ENCODE results near the gene RNF157. TPM values are rescaled to one million over a fixed set of nuclear protein-coding genes. Genes with fewer than 3 reads are reported as not detected.

Gene RNF157
- total and polyA plus RNA-seq, 9 of the 15 experiments (the other 6 are each of a cell fraction or from before 2014, with no cell fraction given) = 8.1 to 31.7 (median 20.8) TPM

GRCh38 chr17:76156662-76156991 lies 83.7 kb downstream of the RNF157 start:
- CTCF ChIA-PET (ENCODE audit: low intra/inter-chr PET ratio) = no interaction called here

More at GRCh38 chr17:76156662-76156991, 83.7 kb downstream of the RNF157 start:
- H3K4me2 ChIP-seq (ENCODE audit: insufficient read depth, low read length) = no peak overlapping the region
- intact Hi-C loops (cut with micrococcal nuclease) = no loop called here
- BruUV-seq (replicated peaks) = no TSS peak
- DNase-seq (ENCODE audit: extremely low read depth in 1 of 4, low spot score in 3 of 4) (no peak), ATAC-seq (no peak), FAIRE-seq (no peak)
- 77% methylated on average over 8 of the region's 8 CpGs for WGBS (ENCODE audit: insufficient coverage, low coverage, missing lambda C conversion rate)
- no peaks in the 10 kb centered on the region for H3K9me3 ChIP-seq (replicated peaks; ENCODE audit: control insufficient read depth, insufficient read depth, low read depth, low read length)
- no peak overlapping the region for H3K27ac ChIP-seq (ENCODE audit: extremely low read depth, low read depth, low read length)
- no peaks in the 10 kb centered on the region for H3K79me2 ChIP-seq (ENCODE audit: control insufficient read depth, insufficient read depth, low read length)
- H4K20me1 ChIP-seq (replicated peaks; ENCODE audit: control insufficient read depth, insufficient read depth, low read length) = no peaks in the 10 kb centered on the region
- H3K27me3 ChIP-seq (ENCODE audit: control insufficient read depth in 2 of 2, insufficient read depth in 2 of 2, low read length in 2 of 2) = no peaks in the 10 kb centered on the region
- no peak overlapping the region for H3K4me3 ChIP-seq
- no peak overlapping the region for H2AFZ ChIP-seq (ENCODE audit: low read depth, low read length)
- no peaks in the 10 kb centered on the region for H3K9me1 ChIP-seq (ENCODE audit: control insufficient read depth, insufficient read depth, low read length)
- TF ChIP-seq CC2D1A (IDR thresholded peaks at IDR 0.05) (no peak), HOXB6 (CRISPR knock-in tag; IDR thresholded peaks at IDR 0.05; ENCODE audit: borderline replicate concordance) (no peak), HDAC1 (IDR thresholded peaks at IDR 0.05) (no peak), ADNP (tag; IDR thresholded peaks at IDR 0.05) (no peak), MXI1 (IDR thresholded peaks at IDR 0.05; ENCODE audit: low read depth, low read length) (no peak), DDX20 (tag; IDR thresholded peaks at IDR 0.05; ENCODE audit: low read depth) (no peak), SIX5 (IDR thresholded peaks at IDR 0.05; ENCODE audit: borderline replicate concordance in 1 of 2, insufficient read depth in 1 of 2, low read depth in 1 of 2, low read length in 2 of 2) (no peak), HCFC1 (IDR thresholded peaks at IDR 0.05; ENCODE audit: low read depth, low read length) (no peak), HNRNPH1 (optimal IDR thresholded peaks at IDR 0.05; ENCODE audit: low read depth, low read length) (no peak), ELF1 (tag; IDR thresholded peaks at IDR 0.05) (no peak), FUS (optimal IDR thresholded peaks at IDR 0.05; ENCODE audit: low read depth, low read length) (no peak), ZNF449 (CRISPR knock-in tag; IDR thresholded peaks at IDR 0.05) (no peak)
- no peak overlapping the region for H3K9ac ChIP-seq (ENCODE audit: insufficient read depth in 1 of 2, low read depth in 2 of 2, low read length in 2 of 2)
- POLR2A ChIA-PET = interaction anchor here (1.0 to 3.9 kb wide), 3 partner anchors 10 to 112 kb away, joined by 4 to 28 read pairs (median 6); partner anchors contain the start of gene FOXJ1
- peaks cover under 1 to 3% of the 10 kb centered on the region in 2 experiments; a peak in 4 of 5 replicates for H3K4me1 ChIP-seq (replicated peaks in 1 of 2; ENCODE audit: control insufficient read depth in 2 of 2, insufficient read depth in 2 of 2, low read length in 2 of 2)
- peaks cover 83% of the 10 kb centered on the region for H3K36me3 ChIP-seq (ENCODE audit: control insufficient read depth, insufficient read depth, low read length)
- in situ Hi-C loops (cut with MboI) = no loop called here
